ENCODE results near the gene SRPK2. TPM values are rescaled to one million over a fixed set of nuclear protein-coding genes. Genes with fewer than 3 reads are reported as not detected.
"Not testable (repeated sequence)": the region's sequence is repeated elsewhere in the genome, so short reads cannot be mapped to it uniquely, and the experiment has no call there.

The SRPK2 gene
- total and polyA plus RNA-seq, 8 donors, result 7.6 to 109 (median 24.4) TPM

- TF ChIP-seq EP300 (IDR thresholded peaks at IDR 0.05) (no peak), POLR2A (IDR thresholded peaks at IDR 0.05) (no peak), POLR2AphosphoS5 (IDR thresholded peaks at IDR 0.05) (no peak)
- TF ChIP-seq, protein P1, sequence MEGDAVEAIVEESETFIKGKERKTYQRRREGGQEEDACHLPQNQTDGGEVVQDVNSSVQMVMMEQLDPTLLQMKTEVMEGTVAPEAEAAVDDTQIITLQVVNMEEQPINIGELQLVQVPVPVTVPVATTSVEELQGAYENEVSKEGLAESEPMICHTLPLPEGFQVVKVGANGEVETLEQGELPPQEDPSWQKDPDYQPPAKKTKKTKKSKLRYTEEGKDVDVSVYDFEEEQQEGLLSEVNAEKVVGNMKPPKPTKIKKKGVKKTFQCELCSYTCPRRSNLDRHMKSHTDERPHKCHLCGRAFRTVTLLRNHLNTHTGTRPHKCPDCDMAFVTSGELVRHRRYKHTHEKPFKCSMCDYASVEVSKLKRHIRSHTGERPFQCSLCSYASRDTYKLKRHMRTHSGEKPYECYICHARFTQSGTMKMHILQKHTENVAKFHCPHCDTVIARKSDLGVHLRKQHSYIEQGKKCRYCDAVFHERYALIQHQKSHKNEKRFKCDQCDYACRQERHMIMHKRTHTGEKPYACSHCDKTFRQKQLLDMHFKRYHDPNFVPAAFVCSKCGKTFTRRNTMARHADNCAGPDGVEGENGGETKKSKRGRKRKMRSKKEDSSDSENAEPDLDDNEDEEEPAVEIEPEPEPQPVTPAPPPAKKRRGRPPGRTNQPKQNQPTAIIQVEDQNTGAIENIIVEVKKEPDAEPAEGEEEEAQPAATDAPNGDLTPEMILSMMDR (IDR thresholded peaks at IDR 0.05), result no peak
- no peaks in the 10 kb centered on the region for H3K36me3 ChIP-seq
- intact Hi-C loops (cut with DNase I; ENCODE audit: low total_unique reads), result no loop called here
- no peaks in the 10 kb centered on the region for H3K9me3 ChIP-seq
- no peak overlapping the region for H3K27ac ChIP-seq
- DNase-seq, result no peak
- no peak overlapping the region for H3K4me3 ChIP-seq
- peaks cover 0 to 61% (median 28%) of the 10 kb centered on the region in 4 donors for H3K4me1 ChIP-seq
- WGBS, 5 donors, result 84 to 95% (median 90%) methylated on average over 3 of the region's 3 CpGs
- no peaks in the 10 kb centered on the region for H3K27me3 ChIP-seq
Observed at GRCh38 chr7:105345003-105345402, 43.7 kb downstream of the SRPK2 start.

GRCh38 chr7:105339404-105340323, 49.1 kb downstream of the SRPK2 start:
- H3K4me1 ChIP-seq, result peaks cover 0 to 45% (median 17%) of the 10 kb centered on the region in 4 donors
- no peak for DNase-seq
- H3K9me3 ChIP-seq, result no peaks in the 10 kb centered on the region
- TF ChIP-seq EP300 (IDR thresholded peaks at IDR 0.05) (no peak), POLR2AphosphoS5 (IDR thresholded peaks at IDR 0.05) (no peak), POLR2A (IDR thresholded peaks at IDR 0.05) (no peak)
- TF ChIP-seq, protein P1 (IDR thresholded peaks at IDR 0.05), result no peak
- WGBS, 5 donors, result 80 to 84% (median 82%) methylated on average over 12 of the region's 12 CpGs
- no peak overlapping the region for H3K27ac ChIP-seq
- H3K27me3 ChIP-seq, result no peaks in the 10 kb centered on the region
- H3K4me3 ChIP-seq, result no peak overlapping the region
- intact Hi-C loops (cut with DNase I; ENCODE audit: low total_unique reads), result no loop called here
- H3K36me3 ChIP-seq, result no peaks in the 10 kb centered on the region

DNA sequence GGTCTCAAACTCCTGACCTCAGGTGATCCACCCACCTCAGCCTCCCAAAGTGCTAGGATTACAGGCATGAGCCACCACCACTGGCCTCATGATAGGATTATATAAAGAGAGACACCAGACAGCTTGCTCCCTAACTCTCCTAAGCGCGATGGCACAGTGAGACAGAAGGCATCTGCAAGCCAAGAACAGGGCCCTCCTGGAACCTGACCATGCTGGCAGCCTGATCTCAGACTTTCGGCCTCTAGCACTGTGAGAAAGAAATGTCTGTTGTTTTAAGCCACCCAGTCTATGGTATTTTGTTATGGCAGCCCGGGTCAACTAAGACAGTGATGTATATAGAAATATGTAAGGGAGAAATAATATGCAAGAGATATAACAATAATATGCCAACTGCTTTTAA, 51.2 kb downstream of the SRPK2 start:
- TF ChIP-seq POLR2A (IDR thresholded peaks at IDR 0.05), result no peak
- no peak for TF ChIP-seq POLR2AphosphoS5 (IDR thresholded peaks at IDR 0.05)
- no peak for TF ChIP-seq EP300 (IDR thresholded peaks at IDR 0.05)
- TF ChIP-seq, protein P1 (IDR thresholded peaks at IDR 0.05), result no peak
- intact Hi-C loops (cut with DNase I; ENCODE audit: low total_unique reads), result no loop called here
- no peak overlapping the region for H3K4me3 ChIP-seq
- WGBS, 5 donors, result 70 to 85% (median 82%) methylated on average over 4 of the region's 4 CpGs
- H3K4me1 ChIP-seq, result peaks cover 0 to 32% (median 14%) of the 10 kb centered on the region in 4 donors
- no peaks in the 10 kb centered on the region for H3K27me3 ChIP-seq
- no peak overlapping the region for H3K27ac ChIP-seq
- no peaks in the 10 kb centered on the region for H3K9me3 ChIP-seq
- no peak for DNase-seq
- H3K36me3 ChIP-seq, result no peaks in the 10 kb centered on the region

DNA sequence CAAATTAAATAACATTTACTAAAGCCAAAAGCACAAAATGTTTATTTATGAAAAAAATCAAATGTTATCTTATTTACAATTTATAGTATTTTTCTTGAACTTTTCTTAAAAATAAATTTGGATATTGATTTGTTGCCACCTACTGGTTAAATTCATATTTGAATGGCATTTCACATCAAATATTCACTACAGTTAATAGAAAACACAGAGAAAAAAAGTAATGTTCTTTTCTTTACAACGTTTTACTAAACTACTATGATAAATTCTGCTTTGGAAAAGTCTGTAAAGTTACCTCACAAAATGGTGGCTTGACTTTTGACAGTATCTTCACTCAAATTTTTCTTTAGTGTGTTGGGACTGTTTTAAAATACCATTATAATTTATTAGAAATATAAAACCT, 52.7 kb downstream of the SRPK2 start:
- TF ChIP-seq EP300 (IDR thresholded peaks at IDR 0.05) (no peak), POLR2A (IDR thresholded peaks at IDR 0.05) (no peak)
- TF ChIP-seq, protein P1 (IDR thresholded peaks at IDR 0.05), result peak in 2 of 7 experiments; percentile 34 to 42
- Histone ChIP-seq H3K4me3 (no peak overlapping the region), H3K27ac (no peak overlapping the region), H3K36me3 (no peaks in the 10 kb centered on the region), H3K4me1 (peaks cover 0 to 35% (median 9%) of the 10 kb centered on the region in 4 donors), H3K27me3 (no peaks in the 10 kb centered on the region), H3K9me3 (no peaks in the 10 kb centered on the region)
- no peak for DNase-seq
- intact Hi-C loops (cut with DNase I; ENCODE audit: low total_unique reads), result no loop called here
- WGBS, 5 donors, result 9 to 26% (median 13%) methylated on average over 1 of the region's 1 CpG

DNA sequence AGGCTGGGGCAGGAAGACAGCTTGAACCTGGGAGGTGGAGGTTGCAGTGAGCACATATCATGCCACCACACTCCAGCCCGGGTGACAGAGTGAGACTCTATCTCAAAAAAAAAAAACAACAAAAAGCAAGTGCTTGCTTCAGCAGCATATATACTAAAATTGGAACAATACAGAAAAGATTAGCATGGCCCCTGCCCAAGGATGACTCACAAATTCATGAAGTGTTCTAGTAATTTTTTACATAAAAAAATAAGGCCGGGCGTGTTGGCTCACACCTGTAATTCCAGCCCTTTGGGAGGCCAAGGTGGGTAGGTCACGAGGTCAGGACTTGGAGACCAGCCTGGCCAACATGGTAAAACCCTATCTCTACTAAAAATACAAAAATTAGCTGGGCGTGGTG, 56.1 kb downstream of the SRPK2 start:
- DNase-seq; H3K9me3 ChIP-seq; H3K36me3 ChIP-seq; H3K4me3 ChIP-seq; H3K27ac ChIP-seq; intact Hi-C loops (cut with DNase I; ENCODE audit: low total_unique reads); H3K27me3 ChIP-seq: not testable (repeated sequence)
- peaks cover 0 to 31% (median 0%) of the 10 kb centered on the region in 4 donors for H3K4me1 ChIP-seq
- 69 to 83% (median 77%) methylated on average over 5 of the region's 5 CpGs for WGBS, 5 donors
